KOPT-K1 (cell line): ENCODE measurements around the gene ZNF443.
"Not testable (repeated sequence)": the region's sequence is repeated elsewhere in the genome, so short reads cannot be mapped to it uniquely, and the experiment has no call there.

Source experiments
- H3K27ac ChIP-seq: fragments of 200-600 bp; sonication (generic); 2 replicates; pipeline ENCODE4 v1.5.1; 2016; ENCODE audit warnings: antibody characterized with exemption, mild to moderate bottlenecking, low read depth, low read length; ENCODE audit not compliant: poor library complexity, severe bottlenecking
- H3K36me3 ChIP-seq: fragments of 200-600 bp; sonication (generic); 2 replicates; pipeline ENCODE4 v1.5.1; 2017; ENCODE audit warnings: antibody characterized with exemption, mild to moderate bottlenecking, low read length, moderate library complexity; ENCODE audit not compliant: insufficient read depth
- H3K9me3 ChIP-seq: fragments of 200-600 bp; sonication (generic); 2 replicates; pipeline ENCODE4 v1.5.1; 2017; ENCODE audit warnings: antibody characterized with exemption, low read length, mild to moderate bottlenecking; ENCODE audit not compliant: insufficient read depth, poor library complexity, severe bottlenecking

Gene ZNF443

GRCh38 chr19:12450844-12451243, 10.0 kb upstream of the ZNF443 start:
- Histone ChIP-seq H3K9me3 (peaks cover 58% of the 10 kb centered on the region), H3K36me3 (0 out of 2 replicates have a peak, but pooled peaks cover 5% of the 10 kb centered on the region), H3K27ac (no peak overlapping the region)

GRCh38 chr19:12448808-12449207, 8.0 kb upstream of the ZNF443 start:
- H3K9me3 ChIP-seq = peaks cover 56% of the 10 kb centered on the region
- H3K27ac ChIP-seq = no peak overlapping the region
- H3K36me3 ChIP-seq = no peaks in the 10 kb centered on the region

GRCh38 chr19:12439686-12440540, 908 bp downstream of the ZNF443 start:
- peaks cover 28% of the 10 kb centered on the region for H3K36me3 ChIP-seq
- H3K27ac ChIP-seq = peak overlapping the region; percentile 83
- H3K9me3 ChIP-seq = peaks cover 29% of the 10 kb centered on the region

GRCh38 chr19:12430726-12431299, 10.0 kb downstream of the ZNF443 start:
- peaks cover 96% of the 10 kb centered on the region for H3K9me3 ChIP-seq
- H3K36me3 ChIP-seq = peaks cover 87% of the 10 kb centered on the region
- not testable (repeated sequence) for H3K27ac ChIP-seq

- H3K36me3 ChIP-seq = peaks cover 93% of the 10 kb centered on the region
- no peak overlapping the region for H3K27ac ChIP-seq
- peaks cover 97% of the 10 kb centered on the region for H3K9me3 ChIP-seq
Measured at GRCh38 chr19:12425888-12426274, 14.9 kb downstream of the ZNF443 start.

GRCh38 chr19:12425236-12425887, 15.5 kb downstream of the ZNF443 start:
- Histone ChIP-seq H3K9me3 (peaks cover 97% of the 10 kb centered on the region), H3K27ac (no peak overlapping the region), H3K36me3 (peaks cover 93% of the 10 kb centered on the region)

DNA sequence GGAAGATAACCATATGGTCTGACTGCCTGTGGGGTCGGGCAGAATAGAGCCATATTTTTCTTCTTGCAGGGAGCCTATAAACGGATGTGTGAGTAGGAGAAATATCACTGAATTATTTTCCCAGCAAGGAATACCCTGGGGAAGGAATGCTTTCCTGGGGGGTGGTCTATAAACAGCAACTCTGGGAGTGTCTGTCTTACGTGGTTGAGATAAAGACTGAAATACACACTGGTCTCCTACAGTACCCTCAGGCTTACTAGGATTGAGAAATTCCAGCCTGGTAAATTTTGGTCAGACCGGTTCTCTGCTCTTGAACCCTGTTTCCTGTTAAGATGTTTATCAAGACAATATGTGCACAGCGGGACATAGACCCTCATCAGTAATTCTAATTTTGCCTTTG, 23.5 kb downstream of the ZNF443 start:
- H3K9me3 ChIP-seq = peaks cover 78% of the 10 kb centered on the region
- not testable (repeated sequence) for H3K27ac ChIP-seq
- H3K36me3 ChIP-seq = peaks cover 55% of the 10 kb centered on the region

DNA sequence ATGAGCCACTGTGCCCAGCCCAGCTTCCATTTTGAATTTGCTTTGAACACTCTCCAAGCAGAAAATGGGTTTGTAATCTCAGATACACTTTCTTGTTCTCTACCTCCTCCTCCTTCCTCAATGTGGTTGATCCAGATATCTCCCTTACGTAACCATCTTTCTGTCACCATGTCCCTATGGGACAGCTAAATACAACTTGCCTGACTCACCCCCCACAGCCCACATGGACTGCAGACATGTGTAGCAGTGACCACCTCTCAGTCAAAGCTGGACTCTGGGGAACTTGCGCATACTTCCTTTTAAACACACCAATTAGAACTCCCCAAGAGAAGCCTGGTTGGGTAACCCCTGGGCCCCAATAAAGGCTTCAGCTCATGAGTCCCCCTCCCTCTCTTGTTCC, 28.9 kb downstream of the ZNF443 start:
- peaks cover 6% of the 10 kb centered on the region; the same call in 1 of the 2 replicates for H3K36me3 ChIP-seq
- no peak overlapping the region for H3K27ac ChIP-seq
- H3K9me3 ChIP-seq = peaks cover 45% of the 10 kb centered on the region

GRCh38 chr19:12400633-12401502, 40.0 kb downstream of the ZNF443 start, which contains the start of gene ZNF799:
Gene ZNF799 (minus strand): TSS chr19:12401271. CDS start chr19:12401070, 201 bp downstream.
- Histone ChIP-seq H3K36me3 (peaks cover 6% of the 10 kb centered on the region; the same call in 1 of the 2 replicates), H3K27ac (peak within 1 kb of the TSS; percentile 71), H3K9me3 (peaks cover 17% of the 10 kb centered on the region)

DNA sequence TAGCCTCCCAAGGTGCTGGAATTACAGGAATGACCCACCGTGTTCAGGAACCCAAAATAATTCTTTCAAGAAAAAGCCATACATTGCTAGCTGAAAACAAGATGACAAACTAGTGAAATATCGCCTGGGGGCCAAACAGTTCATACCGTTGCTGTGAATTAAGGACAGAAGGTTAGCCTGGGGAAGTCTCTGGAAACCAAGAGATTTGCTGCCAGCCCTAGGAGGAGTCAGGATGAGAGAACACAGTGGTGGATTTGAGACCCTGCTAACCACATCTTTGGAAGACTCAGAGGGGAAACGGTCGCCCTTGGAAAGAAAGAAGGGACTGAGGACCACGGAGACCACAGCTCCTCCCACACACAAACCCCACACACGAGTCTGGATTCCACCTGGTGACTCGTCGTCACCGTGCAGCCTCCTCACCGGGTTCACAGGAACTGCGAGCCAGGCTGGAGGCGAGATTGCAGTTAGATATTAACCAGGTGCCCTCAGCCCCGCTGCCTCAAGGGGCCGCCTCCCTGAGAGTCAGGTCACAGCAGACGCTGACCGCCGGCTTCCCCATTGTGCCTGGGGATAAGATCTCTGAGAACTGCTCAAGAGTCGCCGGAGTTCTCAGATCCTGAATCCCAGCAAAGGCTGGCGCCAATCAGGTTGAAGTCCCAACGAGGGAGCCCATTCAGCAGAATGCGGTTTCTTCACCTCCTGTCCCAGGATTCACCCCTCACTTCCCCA, 40.8 kb downstream of the ZNF443 start:
- not testable (repeated sequence) for H3K36me3 ChIP-seq
- peaks cover 19% of the 10 kb centered on the region for H3K9me3 ChIP-seq
- peak overlapping the region; percentile 71 for H3K27ac ChIP-seq

GRCh38 chr19:12391148-12391547, 49.7 kb downstream of the ZNF443 start:
- Histone ChIP-seq H3K36me3 (peaks cover 77% of the 10 kb centered on the region), H3K9me3 (peaks cover 80% of the 10 kb centered on the region)
- H3K27ac ChIP-seq = not testable (repeated sequence)

DNA sequence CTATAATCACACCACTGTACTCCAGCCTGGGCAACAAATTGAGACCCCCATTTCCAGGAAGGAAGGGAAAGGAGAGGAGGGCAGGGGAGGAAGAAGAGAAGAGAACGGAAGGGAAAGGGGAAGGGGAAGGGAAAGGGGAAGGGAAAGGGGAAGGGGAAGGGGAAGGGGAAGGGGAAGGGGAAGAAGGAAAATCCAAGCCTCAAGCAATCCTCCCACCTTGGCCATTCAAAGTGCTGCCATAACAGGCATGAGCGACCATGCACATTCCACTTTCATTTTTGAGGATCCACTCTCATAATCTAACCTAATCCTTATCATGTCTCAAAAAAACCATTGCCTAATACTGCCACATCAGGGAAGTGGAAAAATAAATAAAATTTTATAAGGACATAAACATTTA, 54.5 kb downstream of the ZNF443 start:
- H3K27ac ChIP-seq = not testable (repeated sequence)
- Histone ChIP-seq H3K9me3 (peaks cover 67% of the 10 kb centered on the region), H3K36me3 (peaks cover 46% of the 10 kb centered on the region)

GRCh38 chr19:12380444-12380737, 60.4 kb downstream of the ZNF443 start:
- Histone ChIP-seq H3K27ac (no peak overlapping the region), H3K9me3 (peaks cover 71% of the 10 kb centered on the region), H3K36me3 (peaks cover 20% of the 10 kb centered on the region)

DNA sequence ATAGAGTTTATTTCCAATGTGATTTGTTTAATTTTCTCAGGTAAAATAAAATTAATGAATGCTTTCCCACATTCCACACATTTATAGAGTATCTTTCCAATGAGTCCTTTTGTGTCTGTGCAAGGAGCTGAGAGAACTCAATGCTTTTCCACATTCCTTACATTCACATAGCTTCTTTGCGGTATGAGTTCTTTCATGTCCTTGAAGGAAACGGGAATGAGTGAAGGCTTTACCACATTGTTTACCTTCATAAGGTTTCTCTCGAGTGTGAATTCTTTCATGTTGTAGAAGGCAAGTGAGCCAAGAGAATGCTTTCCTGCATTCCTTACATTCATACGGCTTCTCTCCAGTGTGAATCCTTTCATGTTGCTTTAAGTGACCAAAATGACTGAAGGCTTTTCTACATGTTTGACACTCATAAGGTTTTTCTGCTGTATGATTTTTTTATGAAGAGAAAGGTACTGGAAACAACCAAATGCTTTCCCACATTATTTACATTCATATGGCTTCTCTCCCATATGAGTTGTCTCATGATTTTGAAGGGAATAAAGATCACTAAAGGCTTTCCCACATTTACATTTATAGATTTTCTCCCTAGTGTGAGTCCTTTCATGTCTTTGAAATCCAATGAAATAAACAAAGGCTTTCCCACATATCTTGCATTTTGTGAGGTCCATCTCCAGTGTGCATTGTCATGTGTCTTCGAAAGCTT, 60.9 kb downstream of the ZNF443 start:
- Histone ChIP-seq H3K9me3 (peaks cover 71% of the 10 kb centered on the region), H3K27ac (no peak overlapping the region), H3K36me3 (peaks cover 20% of the 10 kb centered on the region)
